K562 treated with DMSO at 1 percent for 4 hours (cell line): ENCODE results near the gene GHRHR. TPM values are rescaled to one million over a fixed set of nuclear protein-coding genes. Genes with fewer than 3 reads are reported as not detected.

Experiments used
- total RNA-seq: library from RNA; unstranded; fragments of 300-600 nt; gene quantifications from 2 replicates; pipeline ENCODE4 v1.2.3, GENCODE V29; 2022; ENCODE audit not compliant: insufficient read depth

GHRHR gene
- not detected in 2 replicates for total RNA-seq

GRCh38 chr7:30963842-30964241 lies at the start of gene GHRHR:
Gene GHRHR (plus strand): TSS chr7:30963953. CDS start chr7:30964069, 116 bp downstream.

Other genes with a start within 250 kb of the GHRHR start
- not detected in 2 replicates for gene INMT, start 211.8 kb upstream of the GHRHR start, total RNA-seq
- 6.5 and 8.7 TPM in 2 replicates for gene MINDY4, start 192.5 kb upstream of the GHRHR start, total RNA-seq
- 1.2 and 2.5 TPM in 2 replicates for gene AQP1, start 52.1 kb upstream of the GHRHR start, total RNA-seq
- not detected in 2 replicates for gene ADCYAP1R1, start 88.4 kb downstream of the GHRHR start, total RNA-seq